ENCODE data around the gene GPR62.

DNA sequence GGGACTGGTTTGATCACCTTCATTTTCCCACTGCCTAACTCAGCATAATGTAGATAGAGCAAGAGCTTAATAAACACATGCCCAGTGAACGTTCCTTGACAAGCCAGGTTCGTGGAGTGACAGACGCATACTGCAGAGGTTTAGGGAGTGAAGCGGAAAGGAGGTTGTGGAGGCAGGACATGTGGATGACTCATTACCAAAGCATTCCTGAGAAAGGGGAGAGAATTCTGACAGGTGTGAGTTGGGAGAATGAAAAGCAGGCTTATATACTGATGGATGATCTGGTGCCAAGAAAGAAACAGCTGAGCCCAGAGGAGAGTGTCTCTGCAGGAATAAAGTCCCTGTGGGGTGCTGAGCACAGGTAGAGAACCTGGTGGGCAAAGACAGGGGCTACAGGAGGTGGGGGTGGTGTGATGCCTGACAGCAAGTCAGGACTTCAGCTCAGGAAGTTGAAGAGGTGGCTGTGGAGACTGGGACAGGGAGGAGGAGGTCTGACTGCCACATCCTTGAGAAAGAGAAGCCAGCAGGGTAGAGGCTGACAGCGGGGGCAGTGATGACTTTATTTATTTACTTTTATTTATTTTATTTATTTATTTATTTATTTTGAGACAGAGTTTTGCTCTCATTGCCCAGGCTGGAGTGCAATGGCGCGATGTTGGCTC is 42.9 kb downstream of the GPR62 start:
- TF ChIP-seq, protein P1, sequence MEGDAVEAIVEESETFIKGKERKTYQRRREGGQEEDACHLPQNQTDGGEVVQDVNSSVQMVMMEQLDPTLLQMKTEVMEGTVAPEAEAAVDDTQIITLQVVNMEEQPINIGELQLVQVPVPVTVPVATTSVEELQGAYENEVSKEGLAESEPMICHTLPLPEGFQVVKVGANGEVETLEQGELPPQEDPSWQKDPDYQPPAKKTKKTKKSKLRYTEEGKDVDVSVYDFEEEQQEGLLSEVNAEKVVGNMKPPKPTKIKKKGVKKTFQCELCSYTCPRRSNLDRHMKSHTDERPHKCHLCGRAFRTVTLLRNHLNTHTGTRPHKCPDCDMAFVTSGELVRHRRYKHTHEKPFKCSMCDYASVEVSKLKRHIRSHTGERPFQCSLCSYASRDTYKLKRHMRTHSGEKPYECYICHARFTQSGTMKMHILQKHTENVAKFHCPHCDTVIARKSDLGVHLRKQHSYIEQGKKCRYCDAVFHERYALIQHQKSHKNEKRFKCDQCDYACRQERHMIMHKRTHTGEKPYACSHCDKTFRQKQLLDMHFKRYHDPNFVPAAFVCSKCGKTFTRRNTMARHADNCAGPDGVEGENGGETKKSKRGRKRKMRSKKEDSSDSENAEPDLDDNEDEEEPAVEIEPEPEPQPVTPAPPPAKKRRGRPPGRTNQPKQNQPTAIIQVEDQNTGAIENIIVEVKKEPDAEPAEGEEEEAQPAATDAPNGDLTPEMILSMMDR (IDR thresholded peaks at IDR 0.05; ENCODE audit: low read depth, low read length): no peak
- no peak for TF ChIP-seq POLR2A (IDR thresholded peaks at IDR 0.05; ENCODE audit: extremely low read depth, insufficient read length)
